Measurements from ENCODE around the gene TSPO.
A peak's percentile ranks its signal among the peaks of the same experiment; 100 is the strongest.
"Not testable (repeated sequence)": the region's sequence is repeated elsewhere in the genome, so short reads cannot be mapped to it uniquely, and the experiment has no call there.

The TSPO gene

GRCh38 chr22:43151251-43152002 lies at the start of gene TSPO:
TSS of gene TSPO (plus strand) at chr22:43151559. CDS start at chr22:43159239, 7,680 bp downstream.
- DNase-seq: peak in 54 of 56 donors; percentile 15 to 88 (median 69)

GRCh38 chr22:43104056-43104625 lies 47.2 kb upstream of the TSPO start:
- DNase-seq: not testable (repeated sequence)

- DNase-seq: not testable (repeated sequence)
Measured at GRCh38 chr22:43104950-43105349, 46.4 kb upstream of the TSPO start.

- DNase-seq: no peak
Measured at GRCh38 chr22:43106302-43106701, 45.1 kb upstream of the TSPO start.

GRCh38 chr22:43109511-43109910 lies 41.8 kb upstream of the TSPO start:
- DNase-seq: no peak

- no peak for DNase-seq
Measured at GRCh38 chr22:43109921-43110443, 41.4 kb upstream of the TSPO start.

GRCh38 chr22:43110444-43110926 lies 40.9 kb upstream of the TSPO start, which contains the start of gene BIK:
TSS of gene BIK (plus strand) at chr22:43110750. CDS start at chr22:43124023, 13,273 bp downstream.
- peak in 9 of 56 donors; percentile 1 to 58 (median 15) for DNase-seq

GRCh38 chr22:43110927-43111623 lies 40.3 kb upstream of the TSPO start:
- no peak for DNase-seq

- DNase-seq: no peak
Measured at GRCh38 chr22:43113526-43114251, 37.7 kb upstream of the TSPO start.

- no peak for DNase-seq
Measured at GRCh38 chr22:43114958-43115357, 36.4 kb upstream of the TSPO start.

GRCh38 chr22:43116932-43117331 lies 34.4 kb upstream of the TSPO start:
- no peak for DNase-seq

- no peak for DNase-seq
Measured at GRCh38 chr22:43118024-43118849, 33.1 kb upstream of the TSPO start.

- no peak for DNase-seq
Measured at GRCh38 chr22:43118953-43119458, 32.4 kb upstream of the TSPO start.

- no peak for DNase-seq
Measured at GRCh38 chr22:43126501-43127165, 24.7 kb upstream of the TSPO start.

GRCh38 chr22:43127166-43127908 lies 24.0 kb upstream of the TSPO start:
- DNase-seq: no peak

GRCh38 chr22:43128116-43128515 lies 23.2 kb upstream of the TSPO start:
- DNase-seq: no peak

GRCh38 chr22:43128928-43129424 lies 22.4 kb upstream of the TSPO start:
- no peak for DNase-seq
